ENCODE data around the gene ALDH3B2.

ALDH3B2 gene

GRCh38 chr11:67665541-67666302, 8.7 kb downstream of the ALDH3B2 start:
- Histone ChIP-seq H3K27me3 (ENCODE audit: insufficient read depth, poor library complexity, severe bottlenecking) (no peaks in the 10 kb centered on the region), H3K27ac (replicated peaks) (no peak overlapping the region), H3K4me3 (replicated peaks; ENCODE audit: insufficient read depth, low read length) (no peak overlapping the region)
- TF ChIP-seq CTCF (IDR thresholded peaks at IDR 0.05; ENCODE audit: insufficient read depth, low read length) (no peak), SPI1 (IDR thresholded peaks at IDR 0.05; ENCODE audit: borderline replicate concordance, low read depth) (no peak), POLR2AphosphoS5 (IDR thresholded peaks at IDR 0.05; ENCODE audit: low read depth) (no peak), GABPA (IDR thresholded peaks at IDR 0.05; ENCODE audit: low read depth) (no peak)
- TF ChIP-seq, protein P1, sequence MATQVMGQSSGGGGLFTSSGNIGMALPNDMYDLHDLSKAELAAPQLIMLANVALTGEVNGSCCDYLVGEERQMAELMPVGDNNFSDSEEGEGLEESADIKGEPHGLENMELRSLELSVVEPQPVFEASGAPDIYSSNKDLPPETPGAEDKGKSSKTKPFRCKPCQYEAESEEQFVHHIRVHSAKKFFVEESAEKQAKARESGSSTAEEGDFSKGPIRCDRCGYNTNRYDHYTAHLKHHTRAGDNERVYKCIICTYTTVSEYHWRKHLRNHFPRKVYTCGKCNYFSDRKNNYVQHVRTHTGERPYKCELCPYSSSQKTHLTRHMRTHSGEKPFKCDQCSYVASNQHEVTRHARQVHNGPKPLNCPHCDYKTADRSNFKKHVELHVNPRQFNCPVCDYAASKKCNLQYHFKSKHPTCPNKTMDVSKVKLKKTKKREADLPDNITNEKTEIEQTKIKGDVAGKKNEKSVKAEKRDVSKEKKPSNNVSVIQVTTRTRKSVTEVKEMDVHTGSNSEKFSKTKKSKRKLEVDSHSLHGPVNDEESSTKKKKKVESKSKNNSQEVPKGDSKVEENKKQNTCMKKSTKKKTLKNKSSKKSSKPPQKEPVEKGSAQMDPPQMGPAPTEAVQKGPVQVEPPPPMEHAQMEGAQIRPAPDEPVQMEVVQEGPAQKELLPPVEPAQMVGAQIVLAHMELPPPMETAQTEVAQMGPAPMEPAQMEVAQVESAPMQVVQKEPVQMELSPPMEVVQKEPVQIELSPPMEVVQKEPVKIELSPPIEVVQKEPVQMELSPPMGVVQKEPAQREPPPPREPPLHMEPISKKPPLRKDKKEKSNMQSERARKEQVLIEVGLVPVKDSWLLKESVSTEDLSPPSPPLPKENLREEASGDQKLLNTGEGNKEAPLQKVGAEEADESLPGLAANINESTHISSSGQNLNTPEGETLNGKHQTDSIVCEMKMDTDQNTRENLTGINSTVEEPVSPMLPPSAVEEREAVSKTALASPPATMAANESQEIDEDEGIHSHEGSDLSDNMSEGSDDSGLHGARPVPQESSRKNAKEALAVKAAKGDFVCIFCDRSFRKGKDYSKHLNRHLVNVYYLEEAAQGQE (IDR thresholded peaks at IDR 0.05; ENCODE audit: insufficient replicate concordance, low read depth) = no peak
- no peak for DNase-seq (ENCODE audit: low read depth in 1 of 2, low spot score in 1 of 2)

GRCh38 chr11:67664696-67665540, 9.5 kb downstream of the ALDH3B2 start:
- Histone ChIP-seq H3K4me3 (replicated peaks; ENCODE audit: insufficient read depth, low read length) (no peak overlapping the region), H3K27ac (replicated peaks) (no peak overlapping the region), H3K27me3 (ENCODE audit: insufficient read depth, poor library complexity, severe bottlenecking) (no peaks in the 10 kb centered on the region)
- no peak for DNase-seq (ENCODE audit: low read depth in 1 of 2, low spot score in 1 of 2)
- no peak for TF ChIP-seq GABPA (IDR thresholded peaks at IDR 0.05; ENCODE audit: low read depth)
- no peak for TF ChIP-seq SPI1 (IDR thresholded peaks at IDR 0.05; ENCODE audit: borderline replicate concordance, low read depth)
- TF ChIP-seq POLR2AphosphoS5 (IDR thresholded peaks at IDR 0.05; ENCODE audit: low read depth) = no peak
- TF ChIP-seq, protein P1 (IDR thresholded peaks at IDR 0.05; ENCODE audit: insufficient replicate concordance, low read depth) = no peak
- TF ChIP-seq CTCF (IDR thresholded peaks at IDR 0.05; ENCODE audit: insufficient read depth, low read length) = no peak

DNA sequence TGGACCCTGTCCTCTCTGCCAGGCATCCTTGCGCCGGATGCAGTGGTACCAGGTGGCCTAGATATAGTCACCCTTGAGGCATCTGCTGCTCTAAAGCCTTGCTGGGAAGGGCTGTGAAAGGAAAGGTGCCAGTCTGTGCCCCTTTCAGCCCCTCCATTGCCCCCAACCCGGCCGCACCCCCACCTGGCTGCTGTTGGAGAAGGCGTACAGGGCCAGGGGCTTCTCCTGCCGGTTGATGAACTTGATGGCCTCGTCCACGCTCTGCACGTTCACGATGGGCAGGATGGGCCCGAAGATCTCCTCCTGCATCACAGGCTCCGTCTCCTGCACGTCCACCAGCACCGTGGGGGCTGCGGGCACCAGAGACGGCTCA, 10.2 kb downstream of the ALDH3B2 start:
- H3K27ac ChIP-seq (replicated peaks) = no peak overlapping the region
- H3K4me3 ChIP-seq (replicated peaks; ENCODE audit: insufficient read depth, low read length) = no peak overlapping the region
- TF ChIP-seq SPI1 (IDR thresholded peaks at IDR 0.05; ENCODE audit: borderline replicate concordance, low read depth) = no peak
- no peak for TF ChIP-seq POLR2AphosphoS5 (IDR thresholded peaks at IDR 0.05; ENCODE audit: low read depth)
- TF ChIP-seq, protein P1 (IDR thresholded peaks at IDR 0.05; ENCODE audit: insufficient replicate concordance, low read depth) = no peak
- TF ChIP-seq GABPA (IDR thresholded peaks at IDR 0.05; ENCODE audit: low read depth) = no peak
- no peak for TF ChIP-seq CTCF (IDR thresholded peaks at IDR 0.05; ENCODE audit: insufficient read depth, low read length)
- DNase-seq (ENCODE audit: low read depth in 1 of 2, low spot score in 1 of 2) = no peak
- no peaks in the 10 kb centered on the region for H3K27me3 ChIP-seq (ENCODE audit: insufficient read depth, poor library complexity, severe bottlenecking)
